IMR-90 (cell line): Measurements from ENCODE around the gene KLHL7. TPM values are rescaled to one million over a fixed set of nuclear protein-coding genes. Genes with fewer than 3 reads are reported as not detected.

ENCODE experiments used
- ATAC-seq: fragments of 200-7000 bp; cut with Tn5 transposase; 2 replicates; pipeline ENCODE4 v1.9.1; 2020; ENCODE audit warnings: low read depth, mild to moderate bottlenecking, moderate library complexity
- BruUV-seq: library from RNA; stranded (reverse); fragments of 400-500 nt; replicated peaks from 2 replicates; lab custom pipeline; 2021; lab: Mats Ljungman, UMichigan
- CTCF ChIA-PET: fragments of 300-600 bp; formaldehyde crosslinking; extraction: SDS; loops from one replicate; lab custom pipeline; 2021; ENCODE audit warnings: antibody characterized with exemption; lab: Yijun Ruan, JAX
- POLR2A ChIA-PET: fragments of 300-600 bp; sonication (Branson Sonifier 250); formaldehyde crosslinking; loops from one replicate; lab custom pipeline; 2022; ENCODE audit warnings: antibody characterized with exemption; ENCODE audit not compliant: unreplicated experiment; lab: Charles Lee
- DNase-seq: peaks from one replicate; pipeline ENCODE4 v3.0.0; 2013
- H2AFZ ChIP-seq: replicated peaks from 2 replicates; pipeline ENCODE3; 2013; ENCODE audit warnings: low read length, mild to moderate bottlenecking; ENCODE audit not compliant: poor library complexity
- H2AK5ac ChIP-seq: 2 replicates; pipeline ENCODE4 v1.6.1; 2013; ENCODE audit warnings: low read depth, low read length, inconsistent platforms
- H2AK9ac ChIP-seq: replicated peaks from 2 replicates; pipeline ENCODE3; 2013; ENCODE audit warnings: mild to moderate bottlenecking, low read depth, low read length, moderate library complexity; ENCODE audit not compliant: poor library complexity
- H2BK120ac ChIP-seq: 2 replicates; pipeline ENCODE4 v1.6.1; 2013; ENCODE audit warnings: low read depth, low read length, inconsistent platforms
- H2BK15ac ChIP-seq: 3 replicates; pipeline ENCODE4 v1.6.1; 2013; ENCODE audit warnings: low read depth, low read length, inconsistent platforms
- H2BK20ac ChIP-seq: 2 replicates; pipeline ENCODE4 v1.6.1; 2013; ENCODE audit warnings: low read depth, mild to moderate bottlenecking, inconsistent platforms, low read length, moderate library complexity
- H2BK5ac ChIP-seq: 2 replicates; pipeline ENCODE4 v1.6.1; 2013; ENCODE audit warnings: mild to moderate bottlenecking, low read depth, low read length, inconsistent platforms; ENCODE audit not compliant: poor library complexity, severe bottlenecking
- H3K14ac ChIP-seq: replicated peaks from 2 replicates; pipeline ENCODE4 v1.6.1; 2013; ENCODE audit warnings: low read depth, low read length, inconsistent platforms
- H3K18ac ChIP-seq: 2 replicates; pipeline ENCODE4 v1.6.1; 2013; ENCODE audit warnings: low read depth, low read length, control low read depth
- H3K23ac ChIP-seq: 2 replicates; pipeline ENCODE4 v1.6.1; 2013; ENCODE audit warnings: low read depth, low read length, inconsistent platforms
- H3K27ac ChIP-seq: 2 replicates; pipeline ENCODE4 v1.5.1; 2013; ENCODE audit warnings: mild to moderate bottlenecking, control low read depth, low read length; ENCODE audit not compliant: insufficient read depth
- H3K27me3 ChIP-seq: 2 replicates; pipeline ENCODE4 v1.6.1; 2013; ENCODE audit warnings: low read length; ENCODE audit not compliant: control insufficient read depth, insufficient read depth
- H3K36me3 ChIP-seq: 2 replicates; pipeline ENCODE4 v1.6.1; 2013; ENCODE audit warnings: low read length, mixed read lengths; ENCODE audit not compliant: control insufficient read depth, insufficient read depth
- H3K4ac ChIP-seq: 2 replicates; pipeline ENCODE4 v1.6.1; 2013; ENCODE audit warnings: low read depth, low read length, inconsistent platforms
- H3K4me1 ChIP-seq: 2 replicates; pipeline ENCODE4 v1.6.1; 2013; ENCODE audit warnings: low read length, mixed read lengths; ENCODE audit not compliant: control insufficient read depth, insufficient read depth
- H3K4me2 ChIP-seq: 2 replicates; pipeline ENCODE4 v1.6.1; 2013; ENCODE audit warnings: low read depth, mild to moderate bottlenecking, control low read depth, low read length, moderate library complexity
- H3K4me3 ChIP-seq: 2 replicates; pipeline ENCODE4 v1.5.1; 2013; ENCODE audit warnings: low read depth, mild to moderate bottlenecking, control low read depth, low read length, moderate library complexity; ENCODE audit not compliant: insufficient read depth
- H3K56ac ChIP-seq: 2 replicates; pipeline ENCODE4 v1.6.1; 2013; ENCODE audit warnings: low read length, inconsistent platforms; ENCODE audit not compliant: insufficient read depth; ENCODE audit errors: extremely low read depth
- H3K79me1 ChIP-seq, 2 experiments: 2 replicates each; pipeline ENCODE4 v1.6.1; 2013; ENCODE audit warnings: low read length in 2 of 2, inconsistent platforms in 1 of 2, low read depth in 1 of 2
- H3K9ac ChIP-seq: 2 replicates; pipeline ENCODE4 v1.6.1; 2013; ENCODE audit warnings: low read depth, low read length, control low read depth
- H3K9me1 ChIP-seq: 2 replicates; pipeline ENCODE4 v1.6.1; 2013; ENCODE audit warnings: low read length, inconsistent platforms; ENCODE audit not compliant: insufficient read depth
- H3K9me3 ChIP-seq: 2 replicates; pipeline ENCODE4 v1.6.1; 2013; ENCODE audit warnings: low read length; ENCODE audit not compliant: control insufficient read depth, insufficient read depth
- H4K20me1 ChIP-seq: 2 replicates; pipeline ENCODE4 v1.6.1; 2013; ENCODE audit warnings: low read length, inconsistent platforms; ENCODE audit not compliant: insufficient read depth
- H4K5ac ChIP-seq: 2 replicates; pipeline ENCODE4 v1.6.1; 2013; ENCODE audit warnings: mild to moderate bottlenecking, low read depth, low read length, control low read depth
- H4K8ac ChIP-seq, 2 experiments: 2 replicates each; pipeline ENCODE4 v1.6.1; 2013; ENCODE audit warnings: low read depth in 2 of 2, low read length in 2 of 2, control low read depth in 1 of 2, inconsistent platforms in 1 of 2
- H4K91ac ChIP-seq: 2 replicates; pipeline ENCODE4 v1.6.1; 2013; ENCODE audit warnings: low read depth, low read length, inconsistent platforms; ENCODE audit not compliant: insufficient read depth
- BHLHE40 ChIP-seq: fragments of 150-350 bp; IDR thresholded peaks from 2 replicates; pipeline ENCODE4 v1.6.1; 2016; ENCODE audit warnings: mild to moderate bottlenecking, low read depth, low read length
- CEBPB ChIP-seq: IDR thresholded peaks from 2 replicates; pipeline ENCODE4 v1.6.1; 2012; ENCODE audit warnings: low read depth, low read length, improper control_type of control experiment
- CHD1 ChIP-seq: IDR thresholded peaks from 2 replicates; pipeline ENCODE4 v1.6.1; 2012; ENCODE audit warnings: low read depth, low read length, improper control_type of control experiment
- CTCF ChIP-seq: conservative IDR thresholded peaks from 2 replicates; pipeline ENCODE4 v1.5.1; 2012; ENCODE audit warnings: mild to moderate bottlenecking, low read depth, low read length, improper control_type of control experiment
- ELK1 ChIP-seq: fragments of 150-350 bp; IDR thresholded peaks from 2 replicates; pipeline ENCODE4 v1.6.1; 2016; ENCODE audit warnings: low read depth, mild to moderate bottlenecking, low read length, moderate library complexity, borderline replicate concordance
- MAFK ChIP-seq: IDR thresholded peaks from 2 replicates; pipeline ENCODE4 v1.6.1; 2012; ENCODE audit warnings: low read depth, low read length, improper control_type of control experiment
- MAZ ChIP-seq: IDR thresholded peaks from 2 replicates; pipeline ENCODE4 v1.6.1; 2012; ENCODE audit warnings: low read depth, mild to moderate bottlenecking, low read length, improper control_type of control experiment, moderate library complexity, borderline replicate concordance
- MXI1 ChIP-seq: IDR thresholded peaks from 2 replicates; pipeline ENCODE4 v1.6.1; 2012; ENCODE audit warnings: low read depth, mild to moderate bottlenecking, low read length, moderate library complexity, borderline replicate concordance
- NFE2L2 ChIP-seq: fragments of 150-350 bp; IDR thresholded peaks from 2 replicates; pipeline ENCODE4 v1.6.1; 2016; ENCODE audit warnings: low read depth, mild to moderate bottlenecking, low read length
- RAD21 ChIP-seq: IDR thresholded peaks from 2 replicates; pipeline ENCODE4 v1.6.1; 2012; ENCODE audit warnings: low read length, improper control_type of control experiment
- RCOR1 ChIP-seq: IDR thresholded peaks from 2 replicates; pipeline ENCODE4 v1.6.1; 2012; ENCODE audit warnings: mild to moderate bottlenecking, low read length, improper control_type of control experiment; ENCODE audit not compliant: insufficient replicate concordance
- RFX5 ChIP-seq: IDR thresholded peaks from 2 replicates; pipeline ENCODE4 v1.8.0; 2012; ENCODE audit warnings: low read depth, mild to moderate bottlenecking, low read length, moderate library complexity
- SMC3 ChIP-seq: fragments of 150-350 bp; IDR thresholded peaks from 2 replicates; pipeline ENCODE4 v1.6.1; 2016; ENCODE audit warnings: low read depth, mild to moderate bottlenecking, antibody characterized with exemption, low read length, moderate library complexity
- WGBS, 2 experiments: methylation state at CpG; one replicate each; pipeline versions ENCODE4 v1.1.5 to v1.1.7; 2013; ENCODE audit warnings: missing lambda C conversion rate in 2 of 2; ENCODE audit not compliant: insufficient read length in 1 of 2; ENCODE audit errors: extremely low coverage in 2 of 2; 5-methylcytosine and 5-hydroxymethylcytosine counted together
- dilution Hi-C: fragments of 300-500 bp; cut with HindIII; formaldehyde crosslinking; loops from one replicate; pipeline ENCODE4 v1.14.3; 2018; ENCODE audit warnings: low sequenced_read_pairs; ENCODE audit not compliant: unreplicated experiment
- in situ Hi-C: fragments of 300-500 bp; cut with MboI; formaldehyde crosslinking; loops from 3 replicates; pipeline ENCODE4 v1.14.3; 2019; ENCODE audit warnings: low sequenced_read_pairs, inconsistent platforms, mixed read lengths
- intact Hi-C: fragments of 100-400 bp; cut with micrococcal nuclease; formaldehyde crosslinking; loops from 2 replicates; pipeline ENCODE4 v1.10.0; 2022
- polyA plus RNA-seq, 3 experiments: library from polyadenylated mRNA; depleted of rRNA; stranded (reverse); fragments of >200 nt; gene quantifications; 2 replicates each; pipeline ENCODE4 v1.2.3, GENCODE V29; 2012; ENCODE audit warnings: low replicate concordance in 1 of 3
- total RNA-seq: library from RNA; depleted of rRNA; stranded (reverse); fragments of >200 nt; gene quantifications from 2 replicates; pipeline ENCODE4 v1.2.3, GENCODE V29; 2012
- TF ChIP-seq, protein P1 (sequence below): fragments of 150-350 bp; IDR thresholded peaks from 2 replicates; pipeline ENCODE4 v1.6.1; 2017; ENCODE audit warnings: mild to moderate bottlenecking, antibody characterized with exemption, low read length, low read depth

The KLHL7 gene
- total and polyA plus RNA-seq, 2 of the 4 experiments (the other 2 are of a cell fraction) = 24.6 to 29.2 TPM

GRCh38 chr7:23211589-23211988, 106.0 kb downstream of the KLHL7 start:
- DNase-seq = no peak
- H3K79me1 ChIP-seq = no peaks in the 10 kb centered on the region
- H3K4ac ChIP-seq = no peak overlapping the region
- no peaks in the 10 kb centered on the region for H3K9me3 ChIP-seq
- no peak overlapping the region for H3K4me2 ChIP-seq
- no peak overlapping the region for H3K56ac ChIP-seq
- no peak overlapping the region for H3K27ac ChIP-seq
- H2BK120ac ChIP-seq = no peak overlapping the region
- no peaks in the 10 kb centered on the region for H4K20me1 ChIP-seq
- H2BK5ac ChIP-seq = no peak overlapping the region
- in situ Hi-C loops = no loop called here
- H4K91ac ChIP-seq = no peak overlapping the region
- H3K4me3 ChIP-seq = no peak overlapping the region
- intact Hi-C loops = no loop called here
- ChIA-PET CTCF (interaction anchor here (1.0 kb wide), 1 partner anchor 12 kb away, joined by 4 read pairs; no protein-coding TSS in a partner anchor), POLR2A (no interaction called here)
- no peaks in the 10 kb centered on the region for H3K9me1 ChIP-seq
- H3K36me3 ChIP-seq = no peaks in the 10 kb centered on the region
- dilution Hi-C loops = no loop called here
- no peak for TF ChIP-seq NFE2L2
- no peak for TF ChIP-seq CEBPB
- TF ChIP-seq ELK1 = no peak
- TF ChIP-seq MXI1 = no peak
- no peak for TF ChIP-seq MAZ
- TF ChIP-seq RCOR1 = no peak
- no peak for TF ChIP-seq CTCF
- TF ChIP-seq RFX5 = no peak
- TF ChIP-seq, protein P1, sequence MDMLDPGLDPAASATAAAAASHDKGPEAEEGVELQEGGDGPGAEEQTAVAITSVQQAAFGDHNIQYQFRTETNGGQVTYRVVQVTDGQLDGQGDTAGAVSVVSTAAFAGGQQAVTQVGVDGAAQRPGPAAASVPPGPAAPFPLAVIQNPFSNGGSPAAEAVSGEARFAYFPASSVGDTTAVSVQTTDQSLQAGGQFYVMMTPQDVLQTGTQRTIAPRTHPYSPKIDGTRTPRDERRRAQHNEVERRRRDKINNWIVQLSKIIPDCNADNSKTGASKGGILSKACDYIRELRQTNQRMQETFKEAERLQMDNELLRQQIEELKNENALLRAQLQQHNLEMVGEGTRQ = no peak
- TF ChIP-seq BHLHE40 = no peak
- TF ChIP-seq CHD1 = no peak
- no peak for TF ChIP-seq SMC3
- no peak for TF ChIP-seq MAFK
- TF ChIP-seq RAD21 = no peak
- no peaks in the 10 kb centered on the region for H3K4me1 ChIP-seq
- H3K9ac ChIP-seq = no peak overlapping the region
- ATAC-seq = no peak
- H4K5ac ChIP-seq = no peak overlapping the region
- H2AK5ac ChIP-seq = no peak overlapping the region
- no peak overlapping the region for H2AK9ac ChIP-seq
- peaks cover 2% of the 10 kb centered on the region; the same call in 1 of the 2 replicates for H3K27me3 ChIP-seq
- peak overlapping the region; percentile 43 for H2AFZ ChIP-seq
- WGBS, 2 experiments = no CpG with 5 or more reads among the region's 11 CpGs
- no TSS peak for BruUV-seq
- no peak overlapping the region for H3K14ac ChIP-seq
- H3K23ac ChIP-seq = no peak overlapping the region
- H2BK20ac ChIP-seq = no peak overlapping the region
- no peak overlapping the region for H3K18ac ChIP-seq
- H4K8ac ChIP-seq = no peak overlapping the region
- H2BK15ac ChIP-seq = no peak overlapping the region
